Astrocyte (in vitro differentiated cells and primary cell): ENCODE measurements around the gene ZMYM3. TPM values are rescaled to one million over a fixed set of nuclear protein-coding genes. Genes with fewer than 3 reads are reported as not detected.

Experiments used
- DNase-seq: peaks from one replicate; pipeline ENCODE4 v3.0.0-alpha.2; 2010; ENCODE audit warnings: low read depth
- FAIRE-seq: peaks from 2 replicates; lab custom pipeline; 2011; peaks lifted over from hg19 to GRCh38; lab: Jason Lieb, UNC
- H2AFZ ChIP-seq: 2 replicates; pipeline ENCODE4 v1.6.0; 2012; ENCODE audit warnings: low read depth, low read length, inconsistent platforms
- H3K27ac ChIP-seq: 2 replicates; pipeline ENCODE4 v1.5.1; 2011; ENCODE audit warnings: low read depth, low read length, inconsistent platforms
- H3K27me3 ChIP-seq: 2 replicates; pipeline ENCODE4 v1.6.0; 2011; ENCODE audit warnings: low read length, inconsistent platforms; ENCODE audit not compliant: insufficient read depth
- H3K36me3 ChIP-seq: 2 replicates; pipeline ENCODE4 v1.5.1; 2011; ENCODE audit warnings: low read length, inconsistent platforms; ENCODE audit not compliant: insufficient read depth
- H3K4me1 ChIP-seq: 2 replicates; pipeline ENCODE4 v1.5.1; 2011; ENCODE audit warnings: low read length, inconsistent platforms; ENCODE audit not compliant: insufficient read depth
- H3K4me2 ChIP-seq: 2 replicates; pipeline ENCODE4 v1.6.0; 2012; ENCODE audit warnings: low read length, inconsistent platforms
- H3K4me3 ChIP-seq: 2 replicates; pipeline ENCODE4 v1.5.1; 2011; ENCODE audit warnings: low read depth, mild to moderate bottlenecking, low read length, inconsistent platforms; ENCODE audit not compliant: insufficient read depth
- H3K79me2 ChIP-seq: 2 replicates; pipeline ENCODE4 v1.6.0; 2012; ENCODE audit warnings: mild to moderate bottlenecking, low read length, inconsistent platforms; ENCODE audit not compliant: insufficient read depth
- H3K9ac ChIP-seq: 2 replicates; pipeline ENCODE4 v1.6.0; 2012; ENCODE audit warnings: mild to moderate bottlenecking, low read length, inconsistent platforms
- H3K9me3 ChIP-seq: 2 replicates; pipeline ENCODE4 v1.5.1; 2012; ENCODE audit warnings: low read depth, mild to moderate bottlenecking, low read length, inconsistent platforms; ENCODE audit not compliant: insufficient read depth
- H4K20me1 ChIP-seq: 2 replicates; pipeline ENCODE4 v1.6.0; 2012; ENCODE audit warnings: low read length, inconsistent platforms; ENCODE audit not compliant: insufficient read depth
- H3K27ac Mint-ChIP-seq: one replicate; pipeline ENCODE4 v1.8.0; 2021; ENCODE audit warnings: mild to moderate bottlenecking, mixed read lengths; ENCODE audit not compliant: unreplicated experiment
- H3K27me3 Mint-ChIP-seq: one replicate; pipeline ENCODE4 v1.8.0; 2021; ENCODE audit warnings: low read depth, mixed read lengths; ENCODE audit not compliant: unreplicated experiment
- H3K36me3 Mint-ChIP-seq: one replicate; pipeline ENCODE4 v1.8.0; 2021; ENCODE audit warnings: low read depth, mixed read lengths; ENCODE audit not compliant: unreplicated experiment
- H3K4me1 Mint-ChIP-seq: one replicate; pipeline ENCODE4 v1.8.0; 2021; ENCODE audit warnings: low read depth, mixed read lengths; ENCODE audit not compliant: unreplicated experiment
- H3K4me3 Mint-ChIP-seq: one replicate; pipeline ENCODE4 v1.8.0; 2021; ENCODE audit warnings: mild to moderate bottlenecking, moderate library complexity, mixed read lengths; ENCODE audit not compliant: unreplicated experiment
- H3K9me3 Mint-ChIP-seq: one replicate; pipeline ENCODE4 v1.8.0; 2021; ENCODE audit warnings: mild to moderate bottlenecking, mixed read lengths; ENCODE audit not compliant: unreplicated experiment
- CTCF ChIP-seq: IDR thresholded peaks from 2 replicates; pipeline ENCODE4 v1.5.1; 2011; ENCODE audit warnings: low read depth, mild to moderate bottlenecking, inconsistent platforms, low read length, moderate library complexity; ENCODE audit not compliant: insufficient read depth
- EZH2 ChIP-seq: IDR thresholded peaks from 2 replicates; pipeline ENCODE4 v1.6.1; 2012; ENCODE audit warnings: mild to moderate bottlenecking, low read length, inconsistent platforms; ENCODE audit not compliant: insufficient read depth
- total RNA-seq: library from RNA; stranded (reverse); gene quantifications from 2 replicates; pipeline ENCODE4 v1.2.1, GENCODE V29; 2021

Gene ZMYM3
- total RNA-seq, 1 donor from 2014 or later, result 51.2 TPM

GRCh38 chrX:71212536-71212935, 41.4 kb downstream of the ZMYM3 start:
- FAIRE-seq (no peak), DNase-seq (no peak)
- Histone ChIP-seq H4K20me1 (no peaks in the 10 kb centered on the region), H3K27ac (no peak overlapping the region), H2AFZ (no peak overlapping the region), H3K9me3 (no peaks in the 10 kb centered on the region), H3K27me3 (no peaks in the 10 kb centered on the region), H3K36me3 (no peaks in the 10 kb centered on the region), H3K4me2 (no peak overlapping the region), H3K4me3 (no peak overlapping the region), H3K4me1 (no peaks in the 10 kb centered on the region), H3K79me2 (no peaks in the 10 kb centered on the region), H3K9ac (no peak overlapping the region)
- no peaks in the 10 kb centered on the region for H3K36me3 Mint-ChIP-seq
- TF ChIP-seq CTCF (no peak), EZH2 (no peak)
- H3K4me3 Mint-ChIP-seq, result no peak overlapping the region
- peaks cover 15% of the 10 kb centered on the region for H3K27me3 Mint-ChIP-seq
- no peaks in the 10 kb centered on the region for H3K4me1 Mint-ChIP-seq
- no peak overlapping the region for H3K27ac Mint-ChIP-seq
- no peaks in the 10 kb centered on the region for H3K9me3 Mint-ChIP-seq

- no peak overlapping the region for H3K4me3 Mint-ChIP-seq
Measured at GRCh38 chrX:71210816-71211215, 43.1 kb downstream of the ZMYM3 start.

More at GRCh38 chrX:71210816-71211215, 43.1 kb downstream of the ZMYM3 start:
- Mint-ChIP-seq H3K4me1 (no peaks in the 10 kb centered on the region), H3K9me3 (no peaks in the 10 kb centered on the region), H3K27me3 (peaks cover 15% of the 10 kb centered on the region), H3K36me3 (no peaks in the 10 kb centered on the region), H3K27ac (no peak overlapping the region)
- TF ChIP-seq CTCF (no peak), EZH2 (no peak)
- Histone ChIP-seq H3K4me1 (no peaks in the 10 kb centered on the region), H3K36me3 (no peaks in the 10 kb centered on the region), H3K27me3 (no peaks in the 10 kb centered on the region), H4K20me1 (no peaks in the 10 kb centered on the region), H3K79me2 (no peaks in the 10 kb centered on the region), H3K27ac (no peak overlapping the region), H3K9me3 (no peaks in the 10 kb centered on the region), H3K4me2 (no peak overlapping the region), H2AFZ (no peak overlapping the region), H3K9ac (no peak overlapping the region), H3K4me3 (no peak overlapping the region)
- FAIRE-seq, result no peak
- peak; percentile 23 for DNase-seq
